GM18870 (cell line): ENCODE data around the gene SUGP2.

Source experiments
- ATAC-seq: cut with Tn5 transposase; IDR thresholded peaks from one replicate; pipeline ENCODE4 v1.9.1; 2021; ENCODE audit warnings: moderate library complexity; ENCODE audit not compliant: unreplicated experiment

The SUGP2 gene

GRCh38 chr19:19059837-19060611, 26.7 kb upstream of the SUGP2 start:
- ATAC-seq: no peak

GRCh38 chr19:19059018-19059836, 25.9 kb upstream of the SUGP2 start:
- ATAC-seq: no peak

GRCh38 chr19:19057720-19058119, 24.4 kb upstream of the SUGP2 start:
- ATAC-seq: no peak

- ATAC-seq: no peak
These were observed 24.0 kb upstream of the SUGP2 start for GRCh38 chr19:19057317-19057716.

- ATAC-seq: no peak
These were observed 23.4 kb upstream of the SUGP2 start for GRCh38 chr19:19056636-19057275.

- no peak for ATAC-seq
These were observed 22.4 kb upstream of the SUGP2 start for GRCh38 chr19:19055701-19056100.

- no peak for ATAC-seq
These were observed 21.7 kb upstream of the SUGP2 start for GRCh38 chr19:19054939-19055440.

GRCh38 chr19:19054315-19054938, 21.1 kb upstream of the SUGP2 start:
- no peak for ATAC-seq

- no peak for ATAC-seq
These were observed 20.4 kb upstream of the SUGP2 start for GRCh38 chr19:19053508-19054314.

- ATAC-seq: no peak
These were observed 19.6 kb upstream of the SUGP2 start for GRCh38 chr19:19052921-19053320.

- ATAC-seq: no peak
These were observed 18.3 kb upstream of the SUGP2 start for GRCh38 chr19:19051478-19052213.

GRCh38 chr19:19050731-19051130, 17.4 kb upstream of the SUGP2 start:
- no peak for ATAC-seq

GRCh38 chr19:19050104-19050503, 16.8 kb upstream of the SUGP2 start:
- no peak for ATAC-seq

- ATAC-seq: no peak
These were observed 16.1 kb upstream of the SUGP2 start for GRCh38 chr19:19049406-19049805.

GRCh38 chr19:19043881-19044280, 10.6 kb upstream of the SUGP2 start:
- ATAC-seq: no peak

- ATAC-seq: no peak
These were observed 10.2 kb upstream of the SUGP2 start for GRCh38 chr19:19043481-19043880.

- ATAC-seq: no peak
These were observed 9.5 kb upstream of the SUGP2 start for GRCh38 chr19:19042732-19043280.

GRCh38 chr19:19040417-19040816, 7.1 kb upstream of the SUGP2 start:
- no peak for ATAC-seq

GRCh38 chr19:19039901-19040300, 6.6 kb upstream of the SUGP2 start:
- ATAC-seq: no peak
